ENCODE results near the gene FAM184B.

FAM184B gene

GRCh38 chr4:17797808-17798207, 16.4 kb upstream of the FAM184B start:
- TF ChIP-seq, protein P1, sequence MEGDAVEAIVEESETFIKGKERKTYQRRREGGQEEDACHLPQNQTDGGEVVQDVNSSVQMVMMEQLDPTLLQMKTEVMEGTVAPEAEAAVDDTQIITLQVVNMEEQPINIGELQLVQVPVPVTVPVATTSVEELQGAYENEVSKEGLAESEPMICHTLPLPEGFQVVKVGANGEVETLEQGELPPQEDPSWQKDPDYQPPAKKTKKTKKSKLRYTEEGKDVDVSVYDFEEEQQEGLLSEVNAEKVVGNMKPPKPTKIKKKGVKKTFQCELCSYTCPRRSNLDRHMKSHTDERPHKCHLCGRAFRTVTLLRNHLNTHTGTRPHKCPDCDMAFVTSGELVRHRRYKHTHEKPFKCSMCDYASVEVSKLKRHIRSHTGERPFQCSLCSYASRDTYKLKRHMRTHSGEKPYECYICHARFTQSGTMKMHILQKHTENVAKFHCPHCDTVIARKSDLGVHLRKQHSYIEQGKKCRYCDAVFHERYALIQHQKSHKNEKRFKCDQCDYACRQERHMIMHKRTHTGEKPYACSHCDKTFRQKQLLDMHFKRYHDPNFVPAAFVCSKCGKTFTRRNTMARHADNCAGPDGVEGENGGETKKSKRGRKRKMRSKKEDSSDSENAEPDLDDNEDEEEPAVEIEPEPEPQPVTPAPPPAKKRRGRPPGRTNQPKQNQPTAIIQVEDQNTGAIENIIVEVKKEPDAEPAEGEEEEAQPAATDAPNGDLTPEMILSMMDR (IDR thresholded peaks at IDR 0.05; ENCODE audit: insufficient read depth, low read depth, low read length, missing control alignments) = no peak
- DNase-seq (ENCODE audit: low read depth) = no peak
- H3K4me3 ChIP-seq (ENCODE audit: low read depth, low read length) = no peak overlapping the region

- H3K4me3 ChIP-seq (ENCODE audit: low read depth, low read length) = no peak overlapping the region
- no peak for DNase-seq (ENCODE audit: low read depth)
- TF ChIP-seq, protein P1 (IDR thresholded peaks at IDR 0.05; ENCODE audit: insufficient read depth, low read depth, low read length, missing control alignments) = no peak
These were observed 13.3 kb upstream of the FAM184B start for GRCh38 chr4:17794730-17795129.

- DNase-seq (ENCODE audit: low read depth) = no peak
- no peak overlapping the region for H3K4me3 ChIP-seq (ENCODE audit: low read depth, low read length)
- TF ChIP-seq, protein P1 (IDR thresholded peaks at IDR 0.05; ENCODE audit: insufficient read depth, low read depth, low read length, missing control alignments) = no peak
These were observed 7.5 kb upstream of the FAM184B start for GRCh38 chr4:17788956-17789355.

DNA sequence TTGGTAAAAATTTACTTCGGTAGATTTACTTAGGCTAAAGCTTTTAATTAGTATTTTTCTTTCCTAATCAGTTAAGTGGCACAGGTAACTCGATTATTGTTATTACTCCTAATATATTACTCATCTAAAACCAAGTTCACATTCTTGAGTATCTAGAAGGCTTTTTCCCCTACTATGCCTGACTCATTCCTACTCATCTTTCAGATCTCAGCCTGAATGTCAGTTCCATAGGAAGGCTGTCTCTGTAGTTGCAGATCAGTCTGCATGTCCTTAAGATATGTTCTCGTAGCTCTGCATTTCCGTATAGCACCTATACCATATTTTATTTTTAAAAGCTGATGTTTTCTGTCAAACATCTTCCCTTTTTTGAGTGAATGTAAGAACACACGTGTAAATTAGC, 5.9 kb upstream of the FAM184B start:
- TF ChIP-seq, protein P1 (IDR thresholded peaks at IDR 0.05; ENCODE audit: insufficient read depth, low read depth, low read length, missing control alignments) = no peak
- no peak overlapping the region for H3K4me3 ChIP-seq (ENCODE audit: low read depth, low read length)
- DNase-seq (ENCODE audit: low read depth) = no peak

DNA sequence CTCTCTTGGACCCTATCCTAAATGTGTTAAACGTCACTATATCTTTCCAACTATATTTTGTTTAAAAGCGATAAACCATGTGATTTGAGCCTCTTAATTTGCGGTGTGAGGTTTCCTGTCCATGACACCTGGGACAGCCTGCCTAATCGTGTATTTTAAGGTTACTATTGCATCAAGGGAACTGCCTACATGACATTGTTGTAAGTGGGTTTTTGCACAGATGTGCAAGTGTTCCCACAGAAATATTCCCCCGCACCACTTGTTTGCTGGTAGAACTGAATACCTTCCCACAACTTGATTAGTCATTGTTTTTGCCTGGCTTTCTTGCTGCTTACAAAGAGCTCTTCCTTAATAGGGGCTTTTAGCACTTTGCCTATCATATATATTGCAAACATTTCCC, 5.1 kb upstream of the FAM184B start:
- DNase-seq (ENCODE audit: low read depth) = no peak
- no peak overlapping the region for H3K4me3 ChIP-seq (ENCODE audit: low read depth, low read length)
- TF ChIP-seq, protein P1 (IDR thresholded peaks at IDR 0.05; ENCODE audit: insufficient read depth, low read depth, low read length, missing control alignments) = no peak

GRCh38 chr4:17785858-17786257, 4.4 kb upstream of the FAM184B start:
- no peak for DNase-seq (ENCODE audit: low read depth)
- H3K4me3 ChIP-seq (ENCODE audit: low read depth, low read length) = no peak overlapping the region
- TF ChIP-seq, protein P1 (IDR thresholded peaks at IDR 0.05; ENCODE audit: insufficient read depth, low read depth, low read length, missing control alignments) = no peak

- DNase-seq (ENCODE audit: low read depth) = no peak
- TF ChIP-seq, protein P1 (IDR thresholded peaks at IDR 0.05; ENCODE audit: insufficient read depth, low read depth, low read length, missing control alignments) = no peak
- no peak overlapping the region for H3K4me3 ChIP-seq (ENCODE audit: low read depth, low read length)
These were observed 721 bp downstream of the FAM184B start for GRCh38 chr4:17780501-17781299.
